Skeletal muscle satellite cell (primary cell): Measurements from ENCODE around the gene MEN1.

Experiments
- H3K27me3 ChIP-seq: 2 replicates; pipeline ENCODE4 v1.7.0; 2013; ENCODE audit warnings: low read length; ENCODE audit not compliant: control insufficient read depth, insufficient read depth
- H3K36me3 ChIP-seq: 2 replicates; pipeline ENCODE4 v1.7.0; 2013; ENCODE audit warnings: mild to moderate bottlenecking, control low read depth, low read length; ENCODE audit not compliant: insufficient read depth
- H3K4me1 ChIP-seq: 2 replicates; pipeline ENCODE4 v1.7.0; 2013; ENCODE audit warnings: low read length; ENCODE audit not compliant: control insufficient read depth, insufficient read depth
- H3K4me2 ChIP-seq: 2 replicates; pipeline ENCODE4 v1.7.0; 2013; ENCODE audit warnings: mild to moderate bottlenecking, low read length
- H3K4me3 ChIP-seq: 2 replicates; pipeline ENCODE4 v1.7.0; 2013; ENCODE audit warnings: low read length
- H3K9ac ChIP-seq: 2 replicates; pipeline ENCODE4 v1.7.0; 2013; ENCODE audit warnings: mild to moderate bottlenecking, low read depth, low read length, moderate library complexity
- H3K9me3 ChIP-seq: replicated peaks from 2 replicates; pipeline ENCODE4 v1.7.0; 2013; ENCODE audit warnings: mild to moderate bottlenecking, control low read depth, low read length

The MEN1 gene

GRCh38 chr11:64767344-64768299 lies 42.7 kb downstream of the MEN1 start:
- Histone ChIP-seq H3K4me2 (no peak overlapping the region), H3K27me3 (no peaks in the 10 kb centered on the region), H3K9me3 (no peaks in the 10 kb centered on the region), H3K36me3 (peaks cover 91% of the 10 kb centered on the region), H3K4me3 (no peak overlapping the region), H3K4me1 (peaks cover 21% of the 10 kb centered on the region), H3K9ac (no peak overlapping the region)

GRCh38 chr11:64766881-64767280 lies 43.5 kb downstream of the MEN1 start:
- no peak overlapping the region for H3K9ac ChIP-seq
- no peak overlapping the region for H3K4me2 ChIP-seq
- H3K36me3 ChIP-seq = peaks cover 89% of the 10 kb centered on the region
- H3K9me3 ChIP-seq = no peaks in the 10 kb centered on the region
- peaks cover 21% of the 10 kb centered on the region for H3K4me1 ChIP-seq
- H3K4me3 ChIP-seq = no peak overlapping the region
- no peaks in the 10 kb centered on the region for H3K27me3 ChIP-seq

- Histone ChIP-seq H3K4me1 (peaks cover 21% of the 10 kb centered on the region), H3K9ac (no peak overlapping the region), H3K9me3 (no peaks in the 10 kb centered on the region), H3K4me3 (no peak overlapping the region), H3K27me3 (no peaks in the 10 kb centered on the region), H3K36me3 (peaks cover 81% of the 10 kb centered on the region), H3K4me2 (no peak overlapping the region)
Measured at GRCh38 chr11:64765851-64766665, 44.3 kb downstream of the MEN1 start.

- Histone ChIP-seq H3K36me3 (peaks cover 78% of the 10 kb centered on the region), H3K4me3 (no peak overlapping the region), H3K9ac (no peak overlapping the region), H3K4me2 (no peak overlapping the region), H3K27me3 (no peaks in the 10 kb centered on the region), H3K9me3 (no peaks in the 10 kb centered on the region), H3K4me1 (peaks cover 21% of the 10 kb centered on the region)
Measured at GRCh38 chr11:64765291-64765850, 45.0 kb downstream of the MEN1 start.

- H3K9ac ChIP-seq = no peak overlapping the region
- peaks cover 25% of the 10 kb centered on the region for H3K4me1 ChIP-seq
- no peak overlapping the region for H3K4me2 ChIP-seq
- H3K9me3 ChIP-seq = no peaks in the 10 kb centered on the region
- peaks cover 72% of the 10 kb centered on the region for H3K36me3 ChIP-seq
- H3K27me3 ChIP-seq = no peaks in the 10 kb centered on the region
- H3K4me3 ChIP-seq = no peak overlapping the region
Measured at GRCh38 chr11:64764753-64765152, 45.6 kb downstream of the MEN1 start.

- no peak overlapping the region for H3K4me2 ChIP-seq
- H3K9me3 ChIP-seq = no peaks in the 10 kb centered on the region
- H3K4me1 ChIP-seq = peaks cover 25% of the 10 kb centered on the region
- H3K4me3 ChIP-seq = no peak overlapping the region
- no peak overlapping the region for H3K9ac ChIP-seq
- H3K36me3 ChIP-seq = peaks cover 66% of the 10 kb centered on the region
- H3K27me3 ChIP-seq = no peaks in the 10 kb centered on the region
Measured at GRCh38 chr11:64764040-64764611, 46.2 kb downstream of the MEN1 start.

GRCh38 chr11:64763526-64764039 lies 46.8 kb downstream of the MEN1 start:
- H3K4me3 ChIP-seq = no peak overlapping the region
- H3K9me3 ChIP-seq = no peaks in the 10 kb centered on the region
- H3K9ac ChIP-seq = peak overlapping the region; percentile 2
- H3K27me3 ChIP-seq = no peaks in the 10 kb centered on the region
- no peak overlapping the region for H3K4me2 ChIP-seq
- peaks cover 25% of the 10 kb centered on the region for H3K4me1 ChIP-seq
- peaks cover 61% of the 10 kb centered on the region for H3K36me3 ChIP-seq

- no peak overlapping the region for H3K4me2 ChIP-seq
- H3K9ac ChIP-seq = peak overlapping the region; percentile 2
- no peak overlapping the region for H3K4me3 ChIP-seq
- H3K36me3 ChIP-seq = peaks cover 54% of the 10 kb centered on the region
- H3K27me3 ChIP-seq = no peaks in the 10 kb centered on the region
- H3K9me3 ChIP-seq = no peaks in the 10 kb centered on the region
- peaks cover 25% of the 10 kb centered on the region for H3K4me1 ChIP-seq
Measured at GRCh38 chr11:64762674-64763525, 47.5 kb downstream of the MEN1 start.

GRCh38 chr11:64762277-64762673 lies 48.1 kb downstream of the MEN1 start:
- Histone ChIP-seq H3K27me3 (no peaks in the 10 kb centered on the region), H3K4me3 (no peak overlapping the region), H3K4me1 (peaks cover 25% of the 10 kb centered on the region), H3K36me3 (peaks cover 47% of the 10 kb centered on the region), H3K4me2 (no peak overlapping the region), H3K9ac (no peak overlapping the region), H3K9me3 (no peaks in the 10 kb centered on the region)

- Histone ChIP-seq H3K4me2 (no peak overlapping the region), H3K4me3 (no peak overlapping the region), H3K9ac (no peak overlapping the region), H3K36me3 (peaks cover 39% of the 10 kb centered on the region), H3K27me3 (no peaks in the 10 kb centered on the region), H3K9me3 (no peaks in the 10 kb centered on the region), H3K4me1 (peaks cover 25% of the 10 kb centered on the region)
Measured at GRCh38 chr11:64760759-64761420, 49.5 kb downstream of the MEN1 start.
